Subcutaneous abdominal adipose tissue (tissue), 5 donors: ENCODE results near the gene CHST8.

Source experiments
- H3K27ac ChIP-seq: one replicate; pipeline ENCODE4 v1.7.0; 2013; ENCODE audit warnings: low read depth, mild to moderate bottlenecking, inconsistent platforms, low read length, moderate library complexity
- H3K27me3 ChIP-seq, 5 donors: one replicate each; pipeline ENCODE4 v1.7.0; 2013; ENCODE audit warnings: low read length in 5 of 5, inconsistent platforms in 1 of 5; ENCODE audit not compliant: control insufficient read depth in 5 of 5, insufficient read depth in 4 of 5
- H3K36me3 ChIP-seq, 5 donors: one replicate each; pipeline ENCODE4 v1.7.0; 2013; ENCODE audit warnings: low read length in 5 of 5; ENCODE audit not compliant: control insufficient read depth in 5 of 5, insufficient read depth in 5 of 5
- H3K4me1 ChIP-seq, 5 donors: one replicate each; pipeline ENCODE4 v1.7.0; 2013; ENCODE audit warnings: low read length in 5 of 5, mild to moderate bottlenecking in 3 of 5, moderate library complexity in 1 of 5; ENCODE audit not compliant: control insufficient read depth in 5 of 5, insufficient read depth in 5 of 5
- H3K4me3 ChIP-seq, 5 donors: one replicate each; pipeline ENCODE4 v1.7.0; 2013; ENCODE audit warnings: low read length in 5 of 5, low read depth in 1 of 5
- H3K9ac ChIP-seq, 5 donors: one replicate each; pipeline ENCODE4 v1.7.0; 2013; ENCODE audit warnings: low read length in 5 of 5, mild to moderate bottlenecking in 4 of 5, moderate library complexity in 3 of 5
- H3K9me3 ChIP-seq, 5 donors: one replicate each; pipeline ENCODE4 v1.7.0; 2013; ENCODE audit warnings: low read length in 5 of 5; ENCODE audit not compliant: control insufficient read depth in 5 of 5
- donor health status: healthy.
- donor health status: healthy.
- donor health status: healthy.
- donor health status: healthy.
- donor health status: healthy.

CHST8 gene

DNA sequence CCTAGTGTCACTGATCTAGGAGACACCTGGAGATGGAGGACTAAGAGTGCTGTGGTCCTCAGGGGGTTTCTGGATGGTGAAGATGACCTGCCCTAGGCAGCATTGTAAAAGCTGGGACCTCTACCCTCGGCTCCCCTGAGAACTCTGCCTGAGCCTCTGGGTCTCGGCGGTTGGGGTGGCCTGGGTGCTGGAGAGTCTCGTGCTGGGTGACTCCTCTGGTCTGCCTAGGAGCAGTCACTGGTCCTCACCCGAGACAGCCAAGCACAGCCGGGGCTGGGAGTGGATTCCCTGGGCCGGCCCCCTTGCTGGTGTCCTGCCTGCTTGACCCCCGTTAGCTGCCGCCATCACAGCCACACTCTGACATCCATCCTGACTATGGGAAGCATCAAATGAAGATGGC lies 181.6 kb downstream of the CHST8 start:
- Histone ChIP-seq H3K9me3 (no peaks in the 10 kb centered on the region), H3K27me3 (peaks cover 0 to 8% (median 2%) of the 10 kb centered on the region in 5 donors), H3K9ac (no peak overlapping the region), H3K27ac (no peak overlapping the region), H3K36me3 (peaks cover 0 to 52% (median 23%) of the 10 kb centered on the region in 5 donors), H3K4me1 (peaks cover 0 to 22% (median 1%) of the 10 kb centered on the region in 5 donors), H3K4me3 (no peak overlapping the region)

DNA sequence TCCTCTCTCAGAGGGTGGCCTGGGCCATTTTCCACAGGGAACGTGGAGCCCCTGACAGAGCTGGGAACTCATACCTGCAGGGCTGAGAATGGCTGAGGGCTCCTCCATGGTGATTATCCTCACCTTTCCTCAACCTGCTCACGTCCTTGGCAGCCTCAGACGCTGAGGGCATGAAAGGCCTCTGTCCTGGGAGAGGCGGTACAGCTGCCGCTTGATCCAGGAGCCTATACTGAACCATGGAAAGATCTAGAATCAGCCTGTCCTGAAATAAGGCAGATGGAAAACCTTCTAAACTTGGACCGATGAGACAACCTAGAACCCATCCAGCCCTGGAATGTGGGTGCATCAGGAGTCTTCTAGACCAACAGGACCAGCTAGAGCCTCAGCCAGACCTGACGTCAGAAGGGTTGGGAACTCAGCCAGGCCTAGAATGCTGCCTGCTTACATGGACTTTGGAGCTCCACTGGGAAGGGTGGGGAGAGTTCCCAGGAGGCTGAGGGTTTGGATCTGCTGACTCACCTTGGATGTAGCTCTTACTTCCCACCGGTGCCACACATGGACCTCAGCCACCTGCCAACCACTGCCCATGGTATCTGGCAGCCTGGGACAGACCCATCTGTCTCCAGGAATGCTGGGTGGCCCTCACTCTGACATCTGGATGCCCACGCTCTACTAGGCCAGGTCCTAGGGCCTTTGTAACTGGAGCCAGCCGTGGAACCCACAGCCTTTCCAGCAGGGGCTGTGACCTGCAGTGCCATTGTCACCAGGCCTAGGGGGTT lies 182.5 kb downstream of the CHST8 start:
- Histone ChIP-seq H3K27me3 (peaks cover 0 to 5% (median 0%) of the 10 kb centered on the region in 5 donors), H3K9me3 (no peaks in the 10 kb centered on the region), H3K4me3 (no peak overlapping the region), H3K4me1 (peaks cover 0 to 17% (median 0%) of the 10 kb centered on the region in 5 donors), H3K9ac (no peak overlapping the region), H3K27ac (no peak overlapping the region), H3K36me3 (peaks cover 0 to 52% (median 23%) of the 10 kb centered on the region in 5 donors)

DNA sequence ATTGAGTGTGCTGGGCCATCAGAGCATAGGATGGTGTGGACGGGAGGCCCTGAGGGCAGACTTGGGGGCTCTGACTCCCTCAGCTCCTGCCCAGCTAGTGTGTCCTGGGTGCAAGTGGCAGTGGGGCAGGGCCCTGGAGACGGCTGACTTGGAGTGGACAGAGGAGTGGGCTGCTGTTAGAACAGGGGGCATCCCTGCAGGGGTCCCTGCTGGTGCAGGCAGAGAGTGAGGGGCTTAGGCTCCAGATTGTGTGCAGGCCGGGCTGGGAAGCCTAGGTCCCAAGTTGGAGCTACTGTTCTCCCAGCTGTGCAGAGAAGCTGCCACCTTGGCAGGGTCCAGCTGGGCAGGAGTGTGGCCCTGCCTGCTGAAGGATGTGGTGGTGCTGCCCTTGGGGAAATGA lies 183.6 kb downstream of the CHST8 start:
- H3K36me3 ChIP-seq: peaks cover 0 to 52% (median 23%) of the 10 kb centered on the region in 5 donors
- peaks cover 0 to 5% (median 0%) of the 10 kb centered on the region in 5 donors for H3K27me3 ChIP-seq
- no peak overlapping the region for H3K27ac ChIP-seq
- no peaks in the 10 kb centered on the region for H3K9me3 ChIP-seq
- peaks cover 0 to 14% (median 0%) of the 10 kb centered on the region in 5 donors for H3K4me1 ChIP-seq
- H3K4me3 ChIP-seq: no peak overlapping the region
- no peak overlapping the region for H3K9ac ChIP-seq

DNA sequence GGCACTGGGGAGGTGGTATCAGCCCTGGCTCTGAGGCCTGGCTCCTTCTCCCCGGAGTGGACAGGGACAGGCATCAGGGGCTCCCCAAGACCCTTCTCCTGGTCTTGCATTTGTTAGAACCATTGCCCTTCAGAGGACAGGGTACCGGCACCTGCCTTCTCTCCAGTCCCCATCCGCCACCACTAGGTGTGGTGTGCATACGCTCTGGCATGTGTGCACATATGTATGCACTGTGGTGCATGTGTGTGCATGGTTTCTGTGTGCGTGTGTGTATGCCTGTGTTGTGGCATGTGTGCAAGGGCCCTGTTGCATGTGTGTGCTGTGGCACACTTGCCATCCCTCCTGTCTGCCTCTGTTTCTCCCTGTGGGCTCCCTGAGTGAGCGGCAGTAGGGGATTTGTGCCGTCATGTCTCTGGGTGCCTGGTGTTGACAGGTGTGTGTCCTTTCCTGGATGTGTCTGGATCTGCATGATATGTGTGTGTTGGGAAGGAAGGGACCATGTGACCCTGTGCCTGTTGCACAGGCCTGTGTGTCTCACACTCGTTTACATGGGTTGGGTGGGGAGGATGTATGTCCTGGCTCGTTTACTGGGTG lies 184.2 kb downstream of the CHST8 start:
- peaks cover 0 to 4% (median 0%) of the 10 kb centered on the region in 5 donors for H3K27me3 ChIP-seq
- peaks cover 0 to 14% (median 0%) of the 10 kb centered on the region in 5 donors for H3K4me1 ChIP-seq
- H3K4me3 ChIP-seq: no peak overlapping the region
- peaks cover 0 to 50% (median 22%) of the 10 kb centered on the region in 5 donors for H3K36me3 ChIP-seq
- no peak overlapping the region for H3K27ac ChIP-seq
- H3K9ac ChIP-seq: no peak overlapping the region
- no peaks in the 10 kb centered on the region for H3K9me3 ChIP-seq

DNA sequence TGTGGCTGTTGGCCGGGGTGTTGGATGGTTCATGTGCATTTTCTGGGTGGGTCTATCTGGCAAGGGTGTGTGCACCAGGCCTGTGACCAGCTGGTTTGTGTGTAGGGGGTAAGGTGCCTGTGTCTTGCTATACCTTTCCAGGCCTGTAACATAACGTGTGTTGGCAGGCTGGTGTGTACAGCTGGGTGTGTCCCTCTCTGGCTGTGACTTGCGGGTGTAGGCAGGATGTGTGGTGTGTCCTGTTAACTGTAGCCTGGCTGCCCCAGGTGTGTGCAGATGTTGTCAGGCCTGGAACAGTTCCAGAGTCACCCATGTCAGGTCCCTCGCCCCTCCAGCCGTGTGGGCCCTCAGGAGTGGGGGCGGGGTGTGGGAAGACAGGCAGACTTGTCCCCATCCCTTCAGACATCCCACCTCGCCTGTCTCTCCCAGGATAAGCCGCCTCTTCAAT lies 184.7 kb downstream of the CHST8 start:
- Histone ChIP-seq H3K9ac (no peak overlapping the region), H3K9me3 (no peaks in the 10 kb centered on the region), H3K27me3 (no peaks in the 10 kb centered on the region), H3K36me3 (peaks cover 0 to 47% (median 17%) of the 10 kb centered on the region in 5 donors), H3K27ac (no peak overlapping the region), H3K4me3 (no peak overlapping the region), H3K4me1 (peaks cover 0 to 14% (median 0%) of the 10 kb centered on the region in 5 donors)

DNA sequence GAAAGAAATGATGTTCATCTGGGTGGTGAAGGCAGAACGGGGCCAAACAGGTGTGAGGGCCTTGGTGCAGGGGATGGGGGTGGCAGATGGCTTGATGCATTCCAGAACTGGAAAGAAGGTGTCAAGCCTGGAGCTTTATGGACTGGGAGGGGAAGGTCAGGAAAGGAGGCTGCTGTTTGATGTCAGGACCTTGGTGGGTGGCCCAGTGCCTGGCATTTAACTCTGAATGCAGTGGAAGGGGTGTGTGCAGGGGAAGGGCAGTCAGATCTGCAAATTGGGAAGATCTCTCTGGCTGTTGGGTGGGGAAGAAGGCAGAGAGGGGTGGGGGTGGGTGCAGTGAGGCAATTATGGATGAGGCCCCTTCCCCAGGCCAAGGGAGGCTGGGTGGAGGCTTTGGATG lies 186.6 kb downstream of the CHST8 start:
- H3K9ac ChIP-seq: no peak overlapping the region
- H3K9me3 ChIP-seq: no peaks in the 10 kb centered on the region
- H3K4me3 ChIP-seq: no peak overlapping the region
- H3K4me1 ChIP-seq: peaks cover 0 to 9% (median 0%) of the 10 kb centered on the region in 5 donors
- no peak overlapping the region for H3K27ac ChIP-seq
- peaks cover 0 to 53% (median 22%) of the 10 kb centered on the region in 5 donors for H3K36me3 ChIP-seq
- peaks cover 0 to 4% (median under 1%) of the 10 kb centered on the region in 5 donors for H3K27me3 ChIP-seq

DNA sequence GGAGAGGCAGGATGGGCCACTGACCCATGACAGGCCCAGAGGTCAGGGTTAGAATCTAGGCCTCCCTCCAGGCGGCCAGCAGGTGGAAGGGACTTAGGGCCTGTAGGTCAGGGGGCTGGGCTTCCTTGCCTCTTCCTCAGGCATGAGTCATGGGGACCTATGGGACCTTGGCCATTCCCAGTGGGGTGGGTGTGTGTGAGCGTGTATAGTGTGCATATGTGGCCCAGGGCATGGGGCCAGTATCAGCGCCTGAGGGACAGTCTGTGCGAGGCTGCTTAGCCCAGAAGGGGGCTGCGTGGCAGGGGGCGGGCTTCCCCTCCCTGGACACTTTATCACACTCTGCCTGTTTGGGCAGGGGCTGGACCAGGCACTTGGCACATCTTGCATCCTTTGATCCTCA lies 188.2 kb downstream of the CHST8 start:
- Histone ChIP-seq H3K4me3 (no peak overlapping the region), H3K9ac (no peak overlapping the region), H3K27me3 (peaks cover 0 to 8% (median 2%) of the 10 kb centered on the region in 5 donors), H3K9me3 (no peaks in the 10 kb centered on the region), H3K4me1 (peaks cover 0 to 9% (median 0%) of the 10 kb centered on the region in 5 donors), H3K27ac (no peak overlapping the region), H3K36me3 (peaks cover 0 to 44% (median 16%) of the 10 kb centered on the region in 5 donors)

DNA sequence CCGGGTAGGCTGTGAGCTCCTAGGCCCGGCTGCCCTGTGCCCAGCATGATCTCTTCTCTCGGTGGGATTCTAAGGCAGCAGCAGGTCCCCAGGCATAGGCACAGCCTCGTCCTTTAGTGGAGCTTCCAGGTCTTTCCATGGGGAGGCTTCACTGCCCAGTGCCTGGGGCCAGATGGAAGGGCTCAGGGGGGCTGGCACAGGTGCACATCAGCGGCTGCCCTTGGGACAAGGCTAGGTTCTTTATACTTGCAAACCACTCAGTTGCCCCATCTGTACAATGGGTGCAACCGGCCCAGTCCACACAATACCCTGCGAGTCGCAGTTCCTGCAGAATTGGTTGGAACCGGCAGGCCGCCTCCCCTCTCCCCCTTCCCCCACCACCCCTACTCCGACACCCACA lies 189.1 kb downstream of the CHST8 start:
- Histone ChIP-seq H3K36me3 (peaks cover 0 to 38% (median 16%) of the 10 kb centered on the region in 5 donors), H3K9me3 (no peaks in the 10 kb centered on the region), H3K27me3 (peaks cover 0 to 8% (median 2%) of the 10 kb centered on the region in 5 donors), H3K9ac (no peak overlapping the region), H3K4me1 (peaks cover 0 to 5% (median 0%) of the 10 kb centered on the region in 5 donors), H3K4me3 (no peak overlapping the region), H3K27ac (no peak overlapping the region)

DNA sequence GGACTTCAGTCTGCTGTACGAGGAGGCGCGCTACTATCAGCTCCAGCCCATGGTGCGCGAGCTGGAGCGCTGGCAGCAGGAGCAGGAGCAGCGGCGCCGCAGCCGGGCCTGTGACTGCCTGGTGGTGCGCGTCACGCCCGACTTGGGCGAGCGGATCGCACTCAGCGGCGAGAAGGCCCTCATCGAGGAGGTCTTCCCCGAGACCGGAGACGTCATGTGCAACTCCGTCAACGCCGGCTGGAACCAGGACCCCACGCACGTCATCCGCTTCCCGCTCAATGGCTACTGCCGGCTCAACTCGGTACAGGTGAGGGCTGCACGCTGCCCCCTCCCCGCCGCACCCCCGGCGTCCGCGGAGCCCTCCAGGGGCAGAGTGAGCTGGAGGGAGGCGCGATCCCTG lies 189.5 kb downstream of the CHST8 start:
- Histone ChIP-seq H3K36me3 (peaks cover 0 to 36% (median 16%) of the 10 kb centered on the region in 5 donors), H3K9me3 (no peaks in the 10 kb centered on the region), H3K4me3 (no peak overlapping the region), H3K27ac (no peak overlapping the region), H3K9ac (no peak overlapping the region), H3K27me3 (peaks cover 0 to 8% (median 2%) of the 10 kb centered on the region in 5 donors), H3K4me1 (peaks cover 0 to 1% (median 0%) of the 10 kb centered on the region in 5 donors)
